GM12874 (cell line): Measurements from ENCODE around the gene LRRC59.

Source experiments
- CTCF ChIP-seq: IDR thresholded peaks from 2 replicates; pipeline ENCODE4 v1.5.1; 2011; ENCODE audit warnings: low read depth, mild to moderate bottlenecking, control low read depth, low read length, moderate library complexity; ENCODE audit not compliant: insufficient read depth

Gene LRRC59

GRCh38 chr17:50354198-50354597 lies 43.1 kb downstream of the LRRC59 start:
- no peak for TF ChIP-seq CTCF

GRCh38 chr17:50353600-50354195 lies 43.6 kb downstream of the LRRC59 start:
- no peak for TF ChIP-seq CTCF

- TF ChIP-seq CTCF = no peak
Measured at GRCh38 chr17:50352693-50353599, 44.4 kb downstream of the LRRC59 start.

- TF ChIP-seq CTCF = no peak
Measured at GRCh38 chr17:50352072-50352692, 45.1 kb downstream of the LRRC59 start.

- no peak for TF ChIP-seq CTCF
Measured at GRCh38 chr17:50350733-50351132, 46.6 kb downstream of the LRRC59 start.

GRCh38 chr17:50349243-50349600 lies 48.1 kb downstream of the LRRC59 start:
- no peak for TF ChIP-seq CTCF

GRCh38 chr17:50348522-50349242 lies 48.6 kb downstream of the LRRC59 start:
- no peak for TF ChIP-seq CTCF
